ENCODE results near the gene KCNQ5.

- TF ChIP-seq CTCF (IDR thresholded peaks at IDR 0.05; ENCODE audit: insufficient read depth, low read length, poor library complexity, severe bottlenecking) (no peak), EZH2phosphoT487 (conservative IDR thresholded peaks at IDR 0.05; ENCODE audit: low read length) (no peak)
These were observed 272.2 kb downstream of the KCNQ5 start for GRCh38 chr6:72894091-72894490.

Data from SU-DHL-6 (cell line).